ENCODE data around the gene RAPGEF2.

Gene RAPGEF2

DNA sequence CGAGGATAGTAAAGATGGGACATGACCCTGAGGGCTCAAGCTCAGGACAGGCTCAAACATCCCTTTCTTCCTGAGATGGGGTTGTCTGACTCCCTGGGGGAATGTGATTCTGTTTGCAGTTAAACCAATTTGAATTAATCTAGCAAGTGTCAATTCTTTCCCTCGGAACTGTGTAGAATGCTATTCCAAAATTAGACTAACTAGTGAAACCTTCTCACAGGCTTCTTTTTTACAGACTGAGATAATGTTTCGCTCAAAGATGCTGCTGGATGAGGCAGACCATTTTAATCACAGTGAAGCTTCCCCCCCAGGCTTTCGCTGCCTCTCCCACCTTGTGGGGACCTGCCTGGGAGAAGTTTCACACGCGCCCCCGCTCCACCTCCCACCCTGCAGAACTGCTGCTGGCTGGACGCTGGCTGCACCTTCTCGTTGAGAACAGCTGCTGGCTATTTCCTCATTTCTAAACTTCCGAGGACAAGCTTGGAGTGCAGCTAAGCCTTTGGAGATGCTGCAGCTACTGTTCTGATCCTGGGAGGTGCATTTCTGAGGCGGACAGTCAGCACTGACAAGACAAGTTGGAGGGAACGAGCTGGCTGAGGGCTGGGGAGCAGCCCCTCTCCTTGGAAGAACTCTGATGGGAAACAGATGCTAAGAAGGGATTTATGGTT lies 297.8 kb downstream of the RAPGEF2 start:
- no peak for DNase-seq (ENCODE audit: low read depth in 2 of 2, low spot score in 1 of 2)

DNA sequence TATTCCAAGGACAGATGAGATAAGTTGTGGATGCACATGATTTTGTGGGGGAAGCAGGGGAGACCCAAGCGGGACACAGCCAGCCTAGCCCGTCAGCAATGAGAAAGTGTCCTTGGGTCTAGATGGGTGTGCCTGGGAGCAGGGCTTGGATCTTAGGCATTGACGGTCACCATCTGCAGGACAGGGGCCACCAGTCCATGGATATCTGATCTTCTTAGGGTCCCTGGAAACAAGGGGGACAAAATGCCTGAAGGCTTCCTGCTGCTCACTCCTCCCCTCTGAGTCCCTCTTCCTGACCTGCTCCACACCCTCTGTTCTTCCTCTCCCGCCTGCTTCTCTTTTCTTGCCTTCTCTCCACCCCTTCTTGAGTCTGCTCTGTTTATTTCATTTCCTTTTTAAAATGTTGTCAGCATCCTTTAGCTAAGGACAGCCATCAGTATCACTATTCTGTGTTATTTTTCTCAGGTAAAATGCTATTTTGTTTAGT lies 298.4 kb downstream of the RAPGEF2 start:
- no peak for DNase-seq (ENCODE audit: low read depth in 2 of 2, low spot score in 1 of 2)

DNA sequence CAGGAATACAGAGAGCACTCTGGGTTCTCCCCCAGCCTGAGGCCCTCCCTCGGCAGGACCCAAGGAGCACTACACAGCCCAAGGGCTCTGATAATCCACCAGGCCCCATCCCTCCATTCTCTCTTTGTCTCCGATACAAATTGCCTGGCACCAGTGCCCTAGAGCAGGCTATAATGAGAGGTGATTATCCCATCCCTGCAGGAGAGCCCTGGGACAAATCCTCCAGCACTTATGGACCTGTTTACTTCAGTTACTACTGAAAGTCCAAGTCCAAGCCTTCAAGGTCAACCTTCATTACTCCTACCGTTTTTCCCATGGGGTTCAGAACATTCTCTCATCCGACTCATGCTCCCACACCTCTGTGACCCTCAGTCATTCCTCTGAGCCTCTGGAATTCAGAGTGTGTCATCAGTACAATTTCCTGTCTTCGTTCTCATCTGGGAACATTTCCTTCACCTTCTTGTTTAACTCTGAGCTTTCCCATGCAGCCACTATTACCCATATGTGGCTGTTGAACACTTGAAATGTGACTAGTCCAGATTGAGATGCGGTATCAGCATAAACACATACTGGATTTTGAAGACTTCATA lies 299.0 kb downstream of the RAPGEF2 start:
- DNase-seq (ENCODE audit: low read depth in 2 of 2, low spot score in 1 of 2): no peak
